H1 (cell line): Measurements from ENCODE around the gene EVA1C. TPM values are rescaled to one million over a fixed set of nuclear protein-coding genes. Genes with fewer than 3 reads are reported as not detected.
A peak's percentile ranks its signal among the peaks of the same experiment; 100 is the strongest.

Experiments
- CTCF ChIA-PET: fragments of 300-600 bp; sonication (Branson Sonifier 250); formaldehyde crosslinking; loops from one replicate; lab custom pipeline; 2021; ENCODE audit not compliant: partially characterized antibody; lab: Charles Lee
- POLR2A ChIA-PET: fragments of 300-600 bp; sonication (Branson Sonifier 250); formaldehyde crosslinking; loops from one replicate; lab custom pipeline; 2021; ENCODE audit warnings: inconsistent platforms; ENCODE audit not compliant: partially characterized antibody; lab: Charles Lee
- DNase-seq, 2 experiments: peaks; one replicate each; pipeline versions ENCODE4 v3.0.0 to v3.0.0-alpha.2; 2010 to 2022; ENCODE audit warnings: low spot score in 2 of 2, low read depth in 1 of 2, mixed read lengths in 1 of 2
- FAIRE-seq: peaks from 2 replicates; lab custom pipeline; 2011; peaks lifted over from hg19 to GRCh38; lab: Jason Lieb, UNC
- H2AFZ ChIP-seq: 2 replicates; pipeline ENCODE4 v1.8.1; 2012; ENCODE audit warnings: low read length, inconsistent platforms
- H2AK5ac ChIP-seq: 2 replicates; pipeline ENCODE4 v1.6.1; 2013; ENCODE audit warnings: low read depth, low read length
- H2BK120ac ChIP-seq: replicated peaks from 2 replicates; pipeline ENCODE3; 2013; ENCODE audit warnings: low read depth, low read length, inconsistent platforms
- H2BK12ac ChIP-seq: 2 replicates; pipeline ENCODE4 v1.6.1; 2013; ENCODE audit warnings: low read depth, low read length
- H2BK15ac ChIP-seq: 2 replicates; pipeline ENCODE4 v1.6.1; 2013; ENCODE audit warnings: low read length
- H2BK20ac ChIP-seq: 2 replicates; pipeline ENCODE4 v1.6.1; 2013; ENCODE audit warnings: low read length
- H2BK5ac ChIP-seq: 2 replicates; pipeline ENCODE4 v1.6.1; 2013; ENCODE audit warnings: low read depth, low read length
- H3K14ac ChIP-seq: 2 replicates; pipeline ENCODE4 v1.6.1; 2013; ENCODE audit warnings: inconsistent platforms; ENCODE audit not compliant: insufficient read length
- H3K18ac ChIP-seq: 2 replicates; pipeline ENCODE4 v1.6.1; 2013; ENCODE audit warnings: low read length; ENCODE audit errors: extremely low read depth
- H3K23ac ChIP-seq: 2 replicates; pipeline ENCODE4 v1.6.1; 2013; ENCODE audit warnings: inconsistent platforms; ENCODE audit not compliant: insufficient read length
- H3K23me2 ChIP-seq: 2 replicates; pipeline ENCODE4 v1.6.1; 2013; ENCODE audit warnings: low read depth, low read length
- H3K27ac ChIP-seq: 2 replicates; pipeline ENCODE4 v1.6.1; 2011; ENCODE audit warnings: low read depth, low read length, inconsistent platforms
- H3K27me3 ChIP-seq, 4 experiments: replicated peaks in 1 of 4; 1 replicate in 1 of 4; 2 replicates in 3 of 4; pipeline versions ENCODE4 v1.6.1 to v1.8.1; 2011 to 2013; ENCODE audit warnings: low read length in 3 of 4, mild to moderate bottlenecking in 3 of 4, inconsistent platforms in 2 of 4, mixed read lengths in 2 of 4, moderate library complexity in 1 of 4; ENCODE audit not compliant: control insufficient read depth in 3 of 4, insufficient read depth in 3 of 4; ENCODE audit errors: extremely low read depth in 1 of 4
- H3K36me3 ChIP-seq, 4 experiments: 2 replicates each; pipeline versions ENCODE4 v1.6.1 to v1.8.1; 2011 to 2013; ENCODE audit warnings: mild to moderate bottlenecking in 4 of 4, low read length in 3 of 4, moderate library complexity in 2 of 4, control low read depth in 1 of 4, inconsistent platforms in 1 of 4; ENCODE audit not compliant: insufficient read depth in 4 of 4, control insufficient read depth in 2 of 4
- H3K4ac ChIP-seq: replicated peaks from 2 replicates; pipeline ENCODE3; 2013; ENCODE audit warnings: low read length, low read depth, mixed read lengths, inconsistent platforms; ENCODE audit not compliant: insufficient read length
- H3K4me1 ChIP-seq, 4 experiments: replicated peaks in 1 of 4; 1 replicate in 1 of 4; 2 replicates in 3 of 4; pipeline versions ENCODE4 v1.6.1 to v1.8.1; 2011 to 2013; ENCODE audit warnings: low read length in 3 of 4, inconsistent platforms in 2 of 4, mixed read lengths in 1 of 4; ENCODE audit not compliant: insufficient read depth in 4 of 4, control insufficient read depth in 3 of 4
- H3K4me2 ChIP-seq, 2 experiments: 2 replicates each; pipeline versions ENCODE4 v1.6.1 to v1.8.1; 2011 to 2013; ENCODE audit warnings: low read depth in 2 of 2, low read length in 2 of 2, control low read depth in 1 of 2, inconsistent platforms in 1 of 2, mild to moderate bottlenecking in 1 of 2; ENCODE audit not compliant: insufficient read depth in 1 of 2
- H3K4me3 ChIP-seq, 4 experiments: fragments of 200-600, 300-600 bp in 1 of 4; sonication (generic), shearing (Covaris generic), sonication (Bioruptor Twin) in 1 of 4; 2 replicates each; pipeline versions ENCODE4 v1.5.1 to v1.8.1; 2011 to 2016; ENCODE audit warnings: low read length in 4 of 4, low read depth in 3 of 4, control low read depth in 2 of 4, inconsistent platforms in 2 of 4, mild to moderate bottlenecking in 2 of 4, mixed read lengths in 1 of 4, moderate library complexity in 1 of 4; ENCODE audit not compliant: insufficient read depth in 2 of 4; ENCODE audit errors: extremely low read depth in 1 of 4
- H3K56ac ChIP-seq: replicated peaks from 2 replicates; pipeline ENCODE3; 2013; ENCODE audit warnings: low read depth, mild to moderate bottlenecking, mixed read lengths, low read length, inconsistent platforms; ENCODE audit not compliant: insufficient read length
- H3K79me1 ChIP-seq: 2 replicates; pipeline ENCODE4 v1.6.1; 2013; ENCODE audit warnings: low read depth, low read length, control low read depth
- H3K79me2 ChIP-seq, 2 experiments: 2 replicates each; pipeline versions ENCODE4 v1.6.1 to v1.8.1; 2012 to 2013; ENCODE audit warnings: low read length in 2 of 2, mild to moderate bottlenecking in 2 of 2, inconsistent platforms in 1 of 2; ENCODE audit not compliant: insufficient read depth in 2 of 2, control insufficient read depth in 1 of 2
- H3K9ac ChIP-seq, 4 experiments: replicated peaks in 1 of 4; 1 replicate in 1 of 4; 2 replicates in 3 of 4; pipeline versions ENCODE4 v1.6.1 to v1.8.1; 2011 to 2013; ENCODE audit warnings: low read depth in 3 of 4, low read length in 3 of 4, control low read depth in 2 of 4, mild to moderate bottlenecking in 2 of 4, moderate library complexity in 2 of 4, inconsistent platforms in 1 of 4; ENCODE audit errors: extremely low read depth in 1 of 4
- H3K9me3 ChIP-seq, 2 experiments: 2 replicates each; pipeline versions ENCODE4 v1.6.1 to v1.8.1; 2012 to 2013; ENCODE audit warnings: mild to moderate bottlenecking in 2 of 2, moderate library complexity in 2 of 2, control low read depth in 1 of 2, inconsistent platforms in 1 of 2, low read depth in 1 of 2, low read length in 1 of 2, mixed read lengths in 1 of 2; ENCODE audit not compliant: insufficient read depth in 2 of 2
- H4K20me1 ChIP-seq, 2 experiments: replicated peaks in 1 of 2; 2 replicates each; pipeline versions ENCODE3 to v1.8.1; 2011 to 2013; ENCODE audit warnings: inconsistent platforms in 2 of 2, low read length in 2 of 2, mild to moderate bottlenecking in 1 of 2; ENCODE audit not compliant: insufficient read depth in 2 of 2, control insufficient read depth in 1 of 2
- H4K5ac ChIP-seq: 2 replicates; pipeline ENCODE4 v1.6.1; 2013; ENCODE audit warnings: low read length, low read depth, mixed read lengths, inconsistent platforms; ENCODE audit not compliant: insufficient read length
- H4K8ac ChIP-seq: 2 replicates; pipeline ENCODE4 v1.8.0; 2013; ENCODE audit warnings: mild to moderate bottlenecking, moderate library complexity, low read length, inconsistent platforms; ENCODE audit not compliant: insufficient read depth; ENCODE audit errors: extremely low read depth
- H4K91ac ChIP-seq: replicated peaks from 2 replicates; pipeline ENCODE3; 2013; ENCODE audit warnings: low read length, mixed read lengths, inconsistent platforms; ENCODE audit not compliant: insufficient read length
- ATF2 ChIP-seq: IDR thresholded peaks from 2 replicates; pipeline ENCODE4 v1.6.1; 2012; ENCODE audit warnings: low read length, inconsistent platforms
- CHD1 ChIP-seq: IDR thresholded peaks from 2 replicates; pipeline ENCODE4 v1.6.1; 2012; ENCODE audit warnings: low read depth, low read length, improper control_type of control experiment
- E2F6 ChIP-seq: IDR thresholded peaks from 2 replicates; pipeline ENCODE4 v1.6.1; 2012; ENCODE audit warnings: inconsistent platforms
- MAX ChIP-seq: IDR thresholded peaks from 2 replicates; pipeline ENCODE4 v1.6.1; 2012; ENCODE audit warnings: inconsistent platforms
- RBBP5 ChIP-seq: IDR thresholded peaks from 2 replicates; pipeline ENCODE4 v1.7.1; 2012; ENCODE audit warnings: low read depth, mild to moderate bottlenecking, inconsistent platforms, low read length, moderate library complexity, borderline replicate concordance
- RFX5 ChIP-seq: IDR thresholded peaks from 2 replicates; pipeline ENCODE4 v1.6.1; 2011; ENCODE audit warnings: low read depth, low read length, improper control_type of control experiment, borderline replicate concordance
- RXRA ChIP-seq: IDR thresholded peaks from 2 replicates; pipeline ENCODE4 v1.6.1; 2011; ENCODE audit warnings: low read depth, mild to moderate bottlenecking, low read length, moderate library complexity; ENCODE audit not compliant: insufficient read depth
- SRF ChIP-seq: IDR thresholded peaks from 2 replicates; pipeline ENCODE4 v1.6.1; 2011; ENCODE audit warnings: mild to moderate bottlenecking, low read depth, low read length, moderate library complexity
- WGBS, 2 experiments: shearing (Covaris generic) in 1 of 2; methylation state at CpG; one replicate each; pipeline versions ENCODE4 v1.1.6 to v1.1.7; 2013 to 2015; ENCODE audit warnings: low lambda C conversion rate in 2 of 2, mixed read lengths in 2 of 2, inconsistent platforms in 1 of 2, low coverage in 1 of 2, missing lambda C conversion rate in 1 of 2; ENCODE audit not compliant: insufficient replicate concordance in 2 of 2, insufficient coverage in 1 of 2, insufficient read length in 1 of 2; ENCODE audit errors: extremely low coverage in 1 of 2, missing lambda C conversion rate in 1 of 2; 5-methylcytosine and 5-hydroxymethylcytosine counted together
- polyA plus RNA-seq, 7 experiments: library from polyadenylated mRNA; depleted of rRNA in 3 of 7; stranded (reverse) in 5 of 7; unstranded in 2 of 7; fragments of >200 nt in 5 of 7; fragments of 200-250 nt in 2 of 7; gene quantifications; 1 replicate in 5 of 7; 2 replicates in 1 of 7; 4 replicates in 1 of 7; pipeline versions ENCODE4 v1.2.1 to v1.2.3, GENCODE V29; 2011 to 2013; ENCODE audit warnings: missing spikeins in 2 of 7, mixed read lengths in 2 of 7
- total RNA-seq: library from RNA; stranded (reverse); fragmentation: NEBNext Ultra II Directional; extraction: Animal tissue kit (Norgen Biotek cat#: 25700); gene quantifications from 2 replicates; pipeline ENCODE4 v1.2.1, GENCODE V29; 2021

Gene EVA1C
- total and polyA plus RNA-seq, 2 of the 8 experiments (the other 6 are each of a cell fraction or from before 2014, with no cell fraction given): 2.6 to 3.6 TPM

- H2BK12ac ChIP-seq: no peak overlapping the region
- no peak overlapping the region for H2BK5ac ChIP-seq
- ChIA-PET CTCF (interaction anchor here (0.6 to 4.5 kb wide), 13 partner anchors 10 to 192 kb away, joined by 3 to 18 read pairs (median 4); no protein-coding TSS in a partner anchor), POLR2A (interaction anchor here (1.0 to 1.2 kb wide), 2 partner anchors 148 to 185 kb away, joined by 3 read pairs; no protein-coding TSS in a partner anchor)
- no peaks in the 10 kb centered on the region for H3K36me3 ChIP-seq
- H3K56ac ChIP-seq: no peak overlapping the region
- H3K14ac ChIP-seq: no peak overlapping the region
- H4K20me1 ChIP-seq: no peaks in the 10 kb centered on the region
- H3K79me1 ChIP-seq: no peaks in the 10 kb centered on the region
- no peak overlapping the region for H3K18ac ChIP-seq
- H3K23ac ChIP-seq: no peak overlapping the region
- H3K4me1 ChIP-seq: peaks cover 3 to 26% (median 10%) of the 10 kb centered on the region in 4 experiments
- no peak overlapping the region for H3K27ac ChIP-seq
- no peak overlapping the region for H4K8ac ChIP-seq
- no peak overlapping the region for H2AFZ ChIP-seq
- no peak overlapping the region for H3K9ac ChIP-seq
- no peak overlapping the region for H2BK120ac ChIP-seq
- peak overlapping the region; percentile 71 to 90; a peak in 1 of 4 replicates for H3K4me2 ChIP-seq
- no peaks in the 10 kb centered on the region for H3K9me3 ChIP-seq
- no peak overlapping the region for H2BK15ac ChIP-seq
- no peak overlapping the region for H2AK5ac ChIP-seq
- no peak overlapping the region for H4K91ac ChIP-seq
- no peak for DNase-seq
- H3K79me2 ChIP-seq: no peaks in the 10 kb centered on the region
- H2BK20ac ChIP-seq: no peak overlapping the region
- no peak overlapping the region for H3K4ac ChIP-seq
- H3K4me3 ChIP-seq: peak overlapping the region in 1 of 4 experiments; percentile 63; a peak in 3 of 8 replicates
- WGBS, 2 experiments: 78% methylated on average over 7 of the region's 7 CpGs; no CpG with 5 or more reads in 1 of the 2 experiments
- H3K27me3 ChIP-seq: peaks cover 18 to 57% (median 37%) of the 10 kb centered on the region in 4 experiments
- no peak for FAIRE-seq
- peaks cover 14% of the 10 kb centered on the region; the same call in 1 of the 2 replicates for H3K23me2 ChIP-seq
- H4K5ac ChIP-seq: no peak overlapping the region
- TF ChIP-seq CHD1 (no peak), RFX5 (no peak), RBBP5 (no peak), RXRA (no peak), ATF2 (no peak), SRF (no peak), MAX (peak; percentile 47; the same call in 1 of the 2 replicates), E2F6 (peak; percentile 20; the same call in 1 of the 2 replicates)
Observed at GRCh38 chr21:32413697-32414578, 1.4 kb downstream of the EVA1C start.
